ENCODE data around the gene ITPRIPL2.

DNA sequence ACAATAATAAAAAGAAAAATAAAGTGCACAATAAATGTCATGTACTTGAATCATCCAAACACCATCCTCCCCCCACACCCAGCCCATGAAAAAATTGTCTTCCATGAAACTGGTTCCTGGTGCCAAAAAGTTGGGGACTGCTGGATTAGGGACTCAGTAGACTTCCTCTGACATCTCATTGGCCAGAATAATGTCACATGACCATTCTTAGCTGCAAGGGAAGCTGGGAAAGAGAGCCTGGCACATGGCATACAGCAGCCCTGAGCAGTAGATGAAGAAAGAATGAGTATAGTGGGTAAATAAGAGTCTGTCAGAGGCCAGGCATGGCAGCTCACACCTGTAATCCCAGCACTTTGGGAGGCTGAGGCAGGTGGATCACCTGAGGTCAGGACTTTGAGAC is 12.5 kb downstream of the ITPRIPL2 start:
- TF ChIP-seq RFXAP (CRISPR knock-in tag; IDR thresholded peaks at IDR 0.05; ENCODE audit: borderline replicate concordance) (no peak), JUND (CRISPR knock-in tag; IDR thresholded peaks at IDR 0.05) (no peak), STAT5B (CRISPR knock-in tag; IDR thresholded peaks at IDR 0.05) (no peak)
- TF ChIP-seq, protein P1, sequence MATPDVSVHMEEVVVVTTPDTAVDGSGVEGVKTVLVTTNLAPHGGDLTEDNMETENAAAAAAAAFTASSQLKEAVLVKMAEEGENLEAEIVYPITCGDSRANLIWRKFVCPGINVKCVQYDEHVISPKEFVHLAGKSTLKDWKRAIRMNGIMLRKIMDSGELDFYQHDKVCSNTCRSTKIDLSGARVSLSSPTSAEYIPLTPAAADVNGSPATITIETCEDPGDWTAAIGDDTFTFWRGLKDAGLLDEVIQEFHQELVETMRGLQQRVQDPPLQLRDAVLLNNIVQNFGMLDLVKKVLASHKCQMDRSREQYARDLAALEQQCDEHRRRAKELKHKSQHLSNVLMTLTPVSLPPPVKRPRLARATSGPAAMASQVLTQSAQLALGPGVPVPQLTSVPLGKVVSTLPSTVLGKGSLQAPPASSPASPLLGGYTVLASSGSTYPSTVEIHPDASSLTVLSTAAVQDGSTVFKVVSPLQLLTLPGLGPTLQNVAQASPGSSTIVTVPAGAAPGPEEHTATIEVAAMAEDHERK (CRISPR knock-in tag; IDR thresholded peaks at IDR 0.05; ENCODE audit: low read depth), result no peak

All from HepG2 (cell line).